ENCODE results near the gene MEGF6.
"Not testable (repeated sequence)": the region's sequence is repeated elsewhere in the genome, so short reads cannot be mapped to it uniquely, and the experiment has no call there.

The MEGF6 gene

DNA sequence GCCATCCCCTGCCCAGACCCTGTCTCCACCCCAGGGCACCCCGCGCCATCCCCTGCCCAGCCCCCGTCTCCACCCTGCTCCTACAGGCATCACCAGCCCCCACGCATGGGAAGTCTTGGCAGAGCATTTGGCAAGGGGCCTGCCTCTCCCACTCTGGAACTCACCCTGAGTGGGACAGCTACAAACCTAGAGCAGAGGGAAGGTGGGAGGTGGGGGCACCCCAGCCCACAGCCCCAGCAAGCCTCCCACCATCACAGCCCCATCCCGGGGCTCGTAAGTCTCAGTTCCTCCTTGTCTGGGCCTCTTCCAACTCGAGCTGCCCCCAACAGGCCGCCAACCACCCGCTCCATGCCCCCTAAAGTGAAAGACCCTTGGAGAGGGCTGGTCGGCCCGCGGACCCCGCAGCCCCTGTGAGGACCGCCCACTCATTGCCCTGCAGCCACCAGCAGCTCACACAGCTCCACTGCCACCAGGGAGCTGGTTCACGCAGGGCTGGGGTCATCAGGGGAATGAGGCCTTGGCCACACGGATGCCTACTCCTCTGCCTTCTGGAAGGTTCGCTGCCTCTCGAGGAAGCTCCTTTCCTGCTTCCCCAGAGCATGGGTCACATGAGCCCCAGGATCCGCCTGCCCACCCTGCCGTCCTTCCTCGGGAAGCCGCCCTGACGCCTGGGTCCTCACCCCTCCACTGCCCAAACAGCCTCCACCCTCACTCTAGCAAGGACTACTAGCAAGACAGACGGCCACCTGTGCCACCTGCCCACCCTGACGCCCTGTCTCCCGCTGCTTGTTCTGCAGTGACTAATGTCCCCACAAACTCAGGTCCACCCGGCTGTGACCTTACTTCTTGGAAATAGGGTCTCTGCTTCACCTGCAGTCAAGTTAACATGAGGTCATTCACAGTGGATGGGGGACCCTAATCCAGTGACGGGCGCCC, 14.4 kb downstream of the MEGF6 start:
- DNase-seq (ENCODE audit: extremely low read depth in 1 of 2, low read depth in 1 of 2), result no peak

GRCh38 chr1:3595949-3596348, 15.4 kb downstream of the MEGF6 start:
- DNase-seq (ENCODE audit: extremely low read depth in 1 of 2, low read depth in 1 of 2), result no peak

DNA sequence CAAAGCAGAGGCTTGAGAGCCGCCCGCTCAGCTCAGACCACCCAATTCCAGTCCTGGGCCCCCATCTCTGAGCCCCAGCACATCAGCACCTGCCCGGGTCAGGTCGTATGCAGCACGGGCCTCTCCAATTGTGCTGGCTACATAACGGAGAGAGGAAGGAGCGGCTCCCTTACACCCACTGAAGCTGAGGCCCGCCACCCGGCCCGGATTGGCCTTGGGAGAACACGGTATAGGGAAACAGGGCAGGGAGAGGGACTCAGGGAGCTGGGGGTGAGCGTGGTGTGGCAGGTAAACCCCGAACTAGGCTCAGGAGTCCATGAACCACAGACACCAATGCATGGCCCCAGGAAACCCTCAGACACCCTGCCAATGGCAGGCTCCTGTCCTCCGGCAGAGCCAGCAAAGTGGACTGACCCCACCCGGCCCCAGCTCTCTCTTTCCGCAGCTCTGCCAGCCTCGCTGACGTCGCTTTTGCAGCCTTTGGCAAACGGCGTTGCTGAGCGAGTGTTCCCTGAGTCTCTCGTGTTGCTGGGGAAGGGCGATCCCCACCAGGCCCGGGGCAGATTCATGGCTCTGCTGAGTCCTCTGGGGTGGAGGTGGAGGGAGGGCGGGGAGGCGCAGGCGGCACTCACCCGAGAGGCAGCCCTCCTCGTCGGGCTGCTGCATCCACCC, 16.5 kb downstream of the MEGF6 start:
- no peak for DNase-seq (ENCODE audit: extremely low read depth in 1 of 2, low read depth in 1 of 2)

- no peak for DNase-seq (ENCODE audit: extremely low read depth in 1 of 2, low read depth in 1 of 2)
Measured at GRCh38 chr1:3593745-3594144, 17.6 kb downstream of the MEGF6 start.

GRCh38 chr1:3593334-3593733, 18.0 kb downstream of the MEGF6 start:
- DNase-seq (ENCODE audit: extremely low read depth in 1 of 2, low read depth in 1 of 2), result no peak

DNA sequence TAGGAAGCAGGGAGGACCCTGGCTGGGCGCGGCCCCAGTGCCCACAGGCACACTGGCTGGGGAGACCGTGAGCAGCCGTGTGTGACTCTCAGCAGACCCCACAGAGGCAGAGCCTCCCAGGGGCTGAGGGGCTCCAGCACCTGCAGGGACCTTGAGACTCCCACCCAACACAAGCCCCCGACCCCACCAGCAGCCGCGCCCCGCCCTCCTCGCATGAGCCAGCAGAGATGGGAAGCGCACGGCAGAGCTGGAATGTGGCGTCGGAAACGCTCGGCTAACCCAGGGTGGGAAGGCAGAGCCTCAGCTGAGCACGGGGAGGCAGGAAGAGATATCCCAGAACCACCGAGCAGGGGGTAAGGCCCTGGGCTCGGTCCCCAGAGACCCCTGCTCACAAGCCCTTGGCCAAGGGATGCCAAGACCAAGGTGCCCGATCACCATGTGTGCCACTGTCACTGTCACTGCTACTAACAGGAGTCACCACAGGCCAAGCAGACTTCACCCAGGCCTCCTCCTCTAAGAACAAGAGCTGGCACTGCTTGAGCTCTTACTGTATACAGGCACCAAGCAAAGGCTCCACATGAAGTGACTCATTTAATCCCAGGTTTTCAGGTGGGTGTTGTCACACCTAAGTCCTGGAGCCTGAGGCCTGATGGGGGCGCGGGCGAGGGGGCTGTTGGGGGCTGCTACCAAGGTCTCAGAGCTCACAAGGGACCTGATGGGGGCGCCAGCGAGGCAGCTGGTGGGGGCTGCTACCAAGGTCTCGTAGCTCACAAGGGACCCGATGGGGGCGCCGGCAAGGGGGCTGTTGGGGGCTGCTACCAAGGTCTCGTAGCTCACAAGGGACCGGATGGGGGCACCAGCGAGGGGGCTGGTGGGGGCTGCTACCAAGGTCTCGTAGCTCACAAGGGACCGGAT, 20.1 kb downstream of the MEGF6 start:
- no peak for DNase-seq (ENCODE audit: extremely low read depth in 1 of 2, low read depth in 1 of 2)

GRCh38 chr1:3590139-3590763, 21.1 kb downstream of the MEGF6 start:
- no peak for DNase-seq (ENCODE audit: extremely low read depth in 1 of 2, low read depth in 1 of 2)

DNA sequence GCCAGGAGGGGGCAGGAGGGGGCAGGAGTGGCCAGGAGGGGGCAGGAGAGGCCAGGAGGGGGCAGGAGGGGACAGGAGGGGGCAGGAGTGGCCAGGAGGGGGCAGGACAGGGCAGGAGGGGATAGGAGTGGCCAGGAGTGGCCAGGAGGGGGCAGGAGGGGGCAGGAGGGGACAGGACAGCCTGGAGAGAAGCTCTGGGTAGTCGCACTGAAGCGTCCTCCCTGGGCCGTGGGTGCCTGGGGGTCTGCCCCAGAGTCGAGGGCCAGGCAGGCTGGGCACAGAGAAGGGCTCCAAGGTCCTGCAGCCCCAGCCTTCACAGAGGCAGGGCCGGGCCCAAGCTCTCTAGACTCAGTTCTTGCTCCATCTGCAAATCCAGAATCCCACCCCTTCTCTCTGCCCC, 22.9 kb downstream of the MEGF6 start:
- no peak for DNase-seq (ENCODE audit: extremely low read depth in 1 of 2, low read depth in 1 of 2)

GRCh38 chr1:3586986-3587759, 24.1 kb downstream of the MEGF6 start:
- DNase-seq (ENCODE audit: extremely low read depth in 1 of 2, low read depth in 1 of 2), result no peak

DNA sequence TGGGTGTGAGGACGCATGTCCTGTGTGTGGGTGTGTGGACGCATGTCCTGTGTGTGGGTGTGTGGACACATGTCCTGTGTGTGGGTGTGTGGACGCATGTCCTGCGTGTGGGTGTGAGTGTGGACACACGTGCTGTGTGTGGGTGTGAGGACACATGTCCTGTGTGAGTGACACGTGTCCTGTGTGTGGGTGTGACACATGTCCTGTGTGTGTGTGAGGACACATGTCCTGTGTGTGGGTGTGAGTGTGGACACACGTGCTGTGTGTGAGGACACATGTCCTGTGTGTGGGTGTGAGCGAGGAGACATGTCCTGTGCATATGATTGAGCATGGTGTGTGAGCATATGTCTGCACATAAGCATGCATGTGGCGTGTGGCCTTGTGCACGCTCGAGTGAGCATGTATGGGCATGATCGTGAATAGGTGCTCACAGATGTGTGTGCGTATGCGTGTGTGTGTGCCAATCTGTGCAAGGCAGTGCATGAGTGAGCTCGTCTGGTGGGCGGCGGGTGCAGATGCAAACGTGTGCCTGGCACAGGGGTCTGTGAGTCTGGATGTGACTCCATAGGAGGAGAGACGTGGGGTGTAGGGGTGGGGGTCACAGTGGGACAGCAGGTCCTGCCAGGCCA, 25.3 kb downstream of the MEGF6 start:
- no peak for DNase-seq (ENCODE audit: extremely low read depth in 1 of 2, low read depth in 1 of 2)

DNA sequence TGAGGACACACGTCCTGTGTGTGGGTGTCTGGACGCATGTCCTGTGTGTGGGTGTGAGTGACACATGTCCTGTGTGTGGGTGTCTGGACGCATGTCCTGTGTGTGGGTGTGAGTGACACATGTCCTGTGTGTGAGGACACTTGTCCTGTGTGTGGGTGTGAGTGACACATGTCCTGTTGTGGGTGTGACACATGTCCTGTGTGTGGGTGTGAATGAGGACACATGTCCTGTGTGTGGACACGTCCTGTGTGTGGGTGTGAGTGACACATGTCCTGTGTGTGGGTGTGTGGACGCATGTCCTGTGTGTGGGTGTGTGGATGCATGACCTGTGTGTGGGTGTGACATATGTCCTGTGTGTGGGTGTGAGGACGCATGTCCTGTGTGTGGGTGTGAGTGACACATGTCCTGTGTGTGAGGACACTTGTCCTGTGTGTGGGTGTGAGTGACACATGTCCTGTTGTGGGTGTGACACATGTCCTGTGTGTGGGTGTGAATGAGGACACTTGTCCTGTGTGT, 25.9 kb downstream of the MEGF6 start:
- DNase-seq (ENCODE audit: extremely low read depth in 1 of 2, low read depth in 1 of 2), result not testable (repeated sequence)

DNA sequence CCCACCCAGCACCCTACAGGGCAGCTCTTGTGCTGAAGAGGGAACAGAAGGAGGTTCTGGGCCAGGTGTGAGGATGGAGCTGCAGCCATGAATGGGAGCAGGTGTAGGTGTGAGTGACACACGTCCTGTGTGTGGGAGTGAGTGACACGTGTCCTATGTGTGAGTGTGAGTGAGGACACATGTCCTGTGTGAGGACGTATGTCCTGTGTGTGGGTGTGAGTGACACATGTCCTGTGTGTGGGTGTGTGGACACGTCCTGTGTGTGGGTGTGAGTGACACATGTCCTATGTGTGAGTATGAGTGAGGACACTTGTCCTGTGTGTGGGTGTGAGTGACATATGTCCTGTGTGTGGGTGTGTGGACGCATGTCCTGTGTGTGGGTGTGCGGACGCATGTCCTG, 26.4 kb downstream of the MEGF6 start:
- DNase-seq (ENCODE audit: extremely low read depth in 1 of 2, low read depth in 1 of 2), result no peak

DNA sequence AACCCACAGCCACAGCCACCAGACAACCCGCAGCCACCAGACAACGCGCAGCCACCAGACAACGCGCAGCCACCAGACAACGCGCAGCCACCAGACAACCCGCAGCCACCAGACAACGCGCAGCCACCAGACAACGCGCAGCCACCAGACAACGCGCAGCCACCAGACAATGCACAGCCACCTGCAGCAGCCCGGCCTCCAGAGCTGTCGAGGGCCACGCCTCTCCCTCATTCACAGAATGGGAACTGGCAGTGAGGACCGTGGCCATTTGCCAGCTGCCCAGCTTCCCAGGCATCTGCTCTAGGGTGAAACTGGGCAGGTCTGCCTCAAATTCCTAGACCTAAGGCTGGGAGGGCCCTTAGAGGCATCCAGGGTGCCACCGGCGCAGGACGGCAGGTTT, 27.6 kb downstream of the MEGF6 start:
- not testable (repeated sequence) for DNase-seq (ENCODE audit: extremely low read depth in 1 of 2, low read depth in 1 of 2)

DNA sequence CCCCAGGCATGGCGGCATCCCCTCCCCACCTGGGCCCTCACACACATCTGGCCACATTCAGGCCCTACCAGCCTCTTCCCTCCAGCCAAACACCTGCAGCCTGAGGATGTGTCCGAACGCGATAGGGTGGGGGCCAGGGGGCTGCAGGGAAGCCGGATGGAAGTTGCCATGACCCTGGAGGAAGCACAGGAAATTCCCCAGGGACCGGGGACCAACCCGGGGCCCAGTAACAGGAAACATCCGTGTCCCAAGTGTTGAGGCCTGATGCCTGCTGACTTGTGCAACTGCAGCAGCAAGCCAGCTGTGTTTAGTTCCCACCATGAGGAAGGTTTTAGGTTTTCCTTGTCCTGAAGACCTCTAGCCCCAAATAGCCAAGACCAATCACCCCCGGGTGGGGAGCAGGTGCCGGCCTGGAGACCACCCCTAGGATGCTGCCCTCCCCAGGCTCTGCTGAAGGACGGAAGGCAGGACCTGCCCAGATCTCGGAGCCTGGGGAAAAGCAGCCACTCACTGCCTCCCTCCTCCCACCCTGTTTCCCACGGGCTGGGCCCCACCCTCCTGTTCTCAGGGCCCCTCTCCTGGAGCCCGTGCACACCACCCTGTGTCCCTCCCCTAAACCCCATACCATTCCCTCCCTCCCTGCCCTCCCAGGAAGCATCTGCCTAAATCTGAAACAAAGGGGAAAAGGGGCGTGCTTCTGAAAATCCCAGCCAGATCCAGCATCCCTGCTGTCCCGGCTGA, 29.8 kb downstream of the MEGF6 start:
- DNase-seq (ENCODE audit: extremely low read depth in 1 of 2, low read depth in 1 of 2), result no peak

- no peak for DNase-seq (ENCODE audit: extremely low read depth in 1 of 2, low read depth in 1 of 2)
Measured at GRCh38 chr1:3580231-3580630, 31.1 kb downstream of the MEGF6 start.

GRCh38 chr1:3579626-3580025, 31.7 kb downstream of the MEGF6 start:
- no peak for DNase-seq (ENCODE audit: extremely low read depth in 1 of 2, low read depth in 1 of 2)

DNA sequence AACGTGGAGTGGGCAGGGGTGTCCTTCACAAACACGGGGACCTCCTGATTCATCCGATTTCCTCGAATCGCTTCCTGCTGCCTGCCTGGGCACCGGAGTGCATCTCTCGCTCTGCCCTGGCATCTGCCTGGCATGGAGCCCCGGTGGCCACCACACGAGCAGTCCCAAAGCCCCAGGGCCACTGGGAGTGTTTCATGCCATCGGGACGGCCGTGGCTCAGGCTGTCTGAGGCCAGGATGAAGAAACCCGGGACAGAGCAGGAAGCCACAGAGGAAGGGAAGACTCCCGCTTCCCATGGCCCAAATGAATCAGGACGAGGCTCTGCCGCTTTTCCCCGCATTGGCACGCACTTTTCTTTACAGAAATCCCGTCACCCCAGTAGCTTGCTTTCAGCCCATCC, 32.4 kb downstream of the MEGF6 start:
- DNase-seq (ENCODE audit: extremely low read depth in 1 of 2, low read depth in 1 of 2), result no peak

- no peak for DNase-seq (ENCODE audit: extremely low read depth in 1 of 2, low read depth in 1 of 2)
Measured at GRCh38 chr1:3578433-3578805, 32.9 kb downstream of the MEGF6 start.
